CD4-positive, alpha-beta T cell (primary cell): ENCODE results near the gene U2AF2. TPM values are rescaled to one million over a fixed set of nuclear protein-coding genes. Genes with fewer than 3 reads are reported as not detected.

Experiments used
- ATAC-seq: fragments of 200-7000 bp; cut with Tn5 transposase; one replicate; pipeline ENCODE4 v1.10.0; 2022; ENCODE audit warnings: mild to moderate bottlenecking; ENCODE audit not compliant: poor library complexity
- CTCF ChIA-PET: fragments of 350-600 bp; sonication (Branson Sonifier 250); formaldehyde crosslinking; loops from one replicate; lab custom pipeline; 2021; ENCODE audit warnings: antibody characterized with exemption, inconsistent platforms; lab: Charles Lee
- POLR2A ChIA-PET: fragments of 350-600 bp; sonication (Branson Sonifier 250); formaldehyde crosslinking; loops from one replicate; lab custom pipeline; 2021; ENCODE audit warnings: antibody characterized with exemption, inconsistent platforms; lab: Charles Lee
- DNase-seq, 14 experiments: peaks; one replicate each; pipeline ENCODE4 v3.0.0-alpha.2; 2013 to 2020; ENCODE audit warnings: mixed read lengths in 2 of 14
- H3K27ac ChIP-seq, 2 donors: one replicate each; pipeline versions ENCODE4 v1.5.1 to v1.7.0; 2013; ENCODE audit warnings: low read length in 2 of 2, low read depth in 1 of 2, mild to moderate bottlenecking in 1 of 2
- H3K27me3 ChIP-seq, 2 experiments: 1 replicate in 1 of 2; 2 replicates in 1 of 2; pipeline versions ENCODE4 v1.6.1 to v1.7.0; 2013; ENCODE audit warnings: low read length in 2 of 2, control low read depth in 1 of 2, mild to moderate bottlenecking in 1 of 2, moderate library complexity in 1 of 2; ENCODE audit not compliant: insufficient read depth in 2 of 2, control insufficient read depth in 1 of 2
- H3K36me3 ChIP-seq: one replicate; pipeline ENCODE4 v1.6.1; 2013; ENCODE audit warnings: low read length, control low read depth; ENCODE audit not compliant: insufficient read depth
- H3K4me1 ChIP-seq: one replicate; pipeline ENCODE4 v1.6.1; 2013; ENCODE audit warnings: low read length, control low read depth; ENCODE audit not compliant: insufficient read depth
- H3K4me3 ChIP-seq: one replicate; pipeline ENCODE4 v1.5.1; 2013; ENCODE audit warnings: mild to moderate bottlenecking, low read length, moderate library complexity
- H3K9me3 ChIP-seq, 2 experiments: 1 replicate in 1 of 2; 2 replicates in 1 of 2; pipeline versions ENCODE4 v1.6.1 to v1.7.0; 2013; ENCODE audit warnings: low read length in 2 of 2, mild to moderate bottlenecking in 2 of 2, control low read depth in 1 of 2, moderate library complexity in 1 of 2; ENCODE audit not compliant: control insufficient read depth in 1 of 2, insufficient read depth in 1 of 2
- H3K27ac Mint-ChIP-seq: one replicate; pipeline ENCODE4 v1.8.0; 2020; ENCODE audit warnings: mixed read lengths
- H3K27me3 Mint-ChIP-seq: one replicate; pipeline ENCODE4 v1.8.0; 2021; ENCODE audit warnings: mixed read lengths
- H3K36me3 Mint-ChIP-seq: one replicate; pipeline ENCODE4 v1.8.0; 2021; ENCODE audit warnings: low read depth, mixed read lengths
- H3K4me1 Mint-ChIP-seq: one replicate; pipeline ENCODE4 v1.8.0; 2021; ENCODE audit warnings: low read depth, mixed read lengths
- H3K4me3 Mint-ChIP-seq: one replicate; pipeline ENCODE4 v1.8.0; 2020; ENCODE audit warnings: mild to moderate bottlenecking, mixed read lengths
- H3K9me3 Mint-ChIP-seq: one replicate; pipeline ENCODE4 v1.8.0; 2020; ENCODE audit warnings: mixed read lengths
- intact Hi-C, 2 experiments: fragments of 100-400 bp; cut with DNase I in 1 of 2; cut with micrococcal nuclease in 1 of 2; formaldehyde crosslinking; loops; one replicate each; pipeline versions ENCODE4 v1.15.1 to v1.9.0; 2023 to 2025; cut with DNase I, micrococcal nuclease
- total RNA-seq, 174 experiments: library from RNA in 2 of 174; stranded (reverse) in 2 of 174; gene quantifications; one replicate each; pipeline ENCODE4 v1.2.3 and lab custom pipeline; 2021 to 2026
- TF ChIP-seq, protein P1 (sequence below): fragments of 200-600 bp; IDR thresholded peaks from one replicate; pipeline ENCODE4 v1.8.0; 2022; ENCODE audit warnings: antibody characterized with exemption, mild to moderate bottlenecking

Gene U2AF2
- total RNA-seq, 2 experiments from 2014 or later, result 209 to 212 TPM

GRCh38 chr19:55621205-55621672 lies 33.6 kb upstream of the U2AF2 start:
- TF ChIP-seq, protein P1, sequence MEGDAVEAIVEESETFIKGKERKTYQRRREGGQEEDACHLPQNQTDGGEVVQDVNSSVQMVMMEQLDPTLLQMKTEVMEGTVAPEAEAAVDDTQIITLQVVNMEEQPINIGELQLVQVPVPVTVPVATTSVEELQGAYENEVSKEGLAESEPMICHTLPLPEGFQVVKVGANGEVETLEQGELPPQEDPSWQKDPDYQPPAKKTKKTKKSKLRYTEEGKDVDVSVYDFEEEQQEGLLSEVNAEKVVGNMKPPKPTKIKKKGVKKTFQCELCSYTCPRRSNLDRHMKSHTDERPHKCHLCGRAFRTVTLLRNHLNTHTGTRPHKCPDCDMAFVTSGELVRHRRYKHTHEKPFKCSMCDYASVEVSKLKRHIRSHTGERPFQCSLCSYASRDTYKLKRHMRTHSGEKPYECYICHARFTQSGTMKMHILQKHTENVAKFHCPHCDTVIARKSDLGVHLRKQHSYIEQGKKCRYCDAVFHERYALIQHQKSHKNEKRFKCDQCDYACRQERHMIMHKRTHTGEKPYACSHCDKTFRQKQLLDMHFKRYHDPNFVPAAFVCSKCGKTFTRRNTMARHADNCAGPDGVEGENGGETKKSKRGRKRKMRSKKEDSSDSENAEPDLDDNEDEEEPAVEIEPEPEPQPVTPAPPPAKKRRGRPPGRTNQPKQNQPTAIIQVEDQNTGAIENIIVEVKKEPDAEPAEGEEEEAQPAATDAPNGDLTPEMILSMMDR, result no peak
- H3K4me1 ChIP-seq, result peaks cover 42% of the 10 kb centered on the region
- ChIA-PET CTCF (interaction anchor here (4.8 kb wide), 1 partner anchor 15 kb away, joined by 28 read pairs; the partner anchor contains the start of gene ZNF865), POLR2A (interaction anchor here (2.6 kb wide), 1 partner anchor 15 kb away, joined by 16 read pairs; the partner anchor contains the start of gene ZNF865)
- H3K9me3 ChIP-seq, result no peaks in the 10 kb centered on the region
- H3K27ac Mint-ChIP-seq, result peak overlapping the region; percentile 61
- ATAC-seq (no peak), DNase-seq (peak in 1 of 14 experiments; percentile 27)
- peaks cover 39% of the 10 kb centered on the region for H3K36me3 Mint-ChIP-seq
- H3K36me3 ChIP-seq, result peaks cover 24% of the 10 kb centered on the region
- H3K4me1 Mint-ChIP-seq, result peaks cover 46% of the 10 kb centered on the region
- H3K27ac ChIP-seq, result no peak overlapping the region
- H3K4me3 Mint-ChIP-seq, result no peak overlapping the region
- no peak overlapping the region for H3K4me3 ChIP-seq
- intact Hi-C loops, result no loop called here
- H3K27me3 Mint-ChIP-seq, result no peaks in the 10 kb centered on the region
- H3K9me3 Mint-ChIP-seq, result no peaks in the 10 kb centered on the region
- no peaks in the 10 kb centered on the region for H3K27me3 ChIP-seq

DNA sequence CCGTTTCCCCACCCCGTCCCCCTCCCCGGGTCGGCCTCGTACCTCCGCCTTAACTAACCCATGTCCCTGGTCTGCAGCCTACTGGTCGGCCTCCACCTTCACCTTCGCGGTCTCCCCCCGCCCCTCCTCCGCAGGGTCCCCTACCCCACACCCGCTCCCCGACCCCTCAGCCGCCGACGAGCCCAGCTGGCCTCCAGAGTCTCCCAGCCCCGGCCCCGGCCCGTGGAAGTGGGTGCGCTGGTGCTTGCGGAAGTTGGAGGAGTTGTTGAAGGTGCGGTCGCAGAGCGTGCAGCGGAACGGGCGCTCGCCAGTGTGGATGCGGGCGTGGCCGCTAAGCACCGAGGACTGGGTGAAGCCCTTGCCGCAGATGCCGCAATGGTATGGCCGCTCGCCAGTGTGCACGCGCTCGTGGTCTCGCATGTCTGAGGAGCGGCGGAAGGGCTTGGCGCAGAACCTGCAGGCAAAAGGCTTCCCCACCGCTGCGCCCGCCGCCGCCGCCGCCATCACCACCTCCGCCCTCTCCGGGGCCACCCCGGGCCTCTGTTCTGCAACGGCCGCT lies 33.1 kb upstream of the U2AF2 start:
- no peak overlapping the region for H3K4me3 Mint-ChIP-seq
- no peaks in the 10 kb centered on the region for H3K27me3 Mint-ChIP-seq
- no peaks in the 10 kb centered on the region for H3K9me3 Mint-ChIP-seq
- TF ChIP-seq, protein P1, result no peak
- intact Hi-C loops, result no loop called here
- CTCF ChIA-PET, result interaction anchor here (1.1 to 4.8 kb wide), 2 partner anchors 9 to 16 kb away, joined by 3 to 28 read pairs; partner anchors contain the start of gene ZNF865
- peaks cover 37% of the 10 kb centered on the region for H3K36me3 Mint-ChIP-seq
- no peak overlapping the region for H3K4me3 ChIP-seq
- ATAC-seq (no peak), DNase-seq (peak in 1 of 14 experiments; percentile 39)
- H3K27ac ChIP-seq, result no peak overlapping the region
- no peaks in the 10 kb centered on the region for H3K27me3 ChIP-seq
- H3K9me3 ChIP-seq, result no peaks in the 10 kb centered on the region
- peaks cover 47% of the 10 kb centered on the region for H3K4me1 ChIP-seq
- POLR2A ChIA-PET, result no interaction called here
- peaks cover 19% of the 10 kb centered on the region for H3K36me3 ChIP-seq
- no peak overlapping the region for H3K27ac Mint-ChIP-seq
- peaks cover 51% of the 10 kb centered on the region for H3K4me1 Mint-ChIP-seq

- Mint-ChIP-seq H3K27me3 (no peaks in the 10 kb centered on the region), H3K9me3 (no peaks in the 10 kb centered on the region), H3K27ac (no peak overlapping the region), H3K36me3 (peaks cover 33% of the 10 kb centered on the region), H3K4me3 (no peak overlapping the region), H3K4me1 (peaks cover 56% of the 10 kb centered on the region)
- Histone ChIP-seq H3K27me3 (no peaks in the 10 kb centered on the region), H3K9me3 (no peaks in the 10 kb centered on the region), H3K36me3 (peaks cover 13% of the 10 kb centered on the region), H3K27ac (no peak overlapping the region), H3K4me3 (no peak overlapping the region), H3K4me1 (peaks cover 53% of the 10 kb centered on the region)
- ChIA-PET CTCF (interaction anchor here (1.1 to 5.4 kb wide), 3 partner anchors 9 to 119 kb away, joined by 3 to 60 read pairs (median 3); partner anchors contain the start of gene ZNF865), POLR2A (interaction anchor here (2.7 kb wide), 1 partner anchor 23 kb away, joined by 42 read pairs; the partner anchor contains the start of genes FIZ1 and ZNF524)
- TF ChIP-seq, protein P1, result no peak
- intact Hi-C loops, result no loop called here
- ATAC-seq, result no peak
- DNase-seq, result peak in 1 of 14 experiments; percentile 41
These were observed 32.4 kb upstream of the U2AF2 start for GRCh38 chr19:55622242-55622969.
